Fibroblast of skin of left quadriceps (primary cell): ENCODE results near the gene ERRFI1.

Experiments
- DNase-seq, 2 experiments: peaks; one replicate each; pipeline ENCODE4 v3.0.0-alpha.2; 2013; ENCODE audit warnings: low read depth in 2 of 2

Gene ERRFI1

GRCh38 chr1:8004113-8004802 is 21.9 kb downstream of the ERRFI1 start:
- DNase-seq: no peak

GRCh38 chr1:8003438-8004112 is 22.5 kb downstream of the ERRFI1 start:
- DNase-seq: no peak

- no peak for DNase-seq
Measured at GRCh38 chr1:8002921-8003320, 23.2 kb downstream of the ERRFI1 start.

- no peak for DNase-seq
Measured at GRCh38 chr1:8002329-8002910, 23.7 kb downstream of the ERRFI1 start.

- no peak for DNase-seq
Measured at GRCh38 chr1:7995437-7995836, 30.7 kb downstream of the ERRFI1 start.

- DNase-seq: no peak
Measured at GRCh38 chr1:7994827-7995226, 31.3 kb downstream of the ERRFI1 start.

GRCh38 chr1:7993593-7994479 is 32.3 kb downstream of the ERRFI1 start:
- DNase-seq: peak; percentile 66 to 72

- no peak for DNase-seq
Measured at GRCh38 chr1:7992885-7993284, 33.2 kb downstream of the ERRFI1 start.

GRCh38 chr1:7991504-7992440 is 34.3 kb downstream of the ERRFI1 start:
- no peak for DNase-seq

- DNase-seq: no peak
Measured at GRCh38 chr1:7989762-7990428, 36.2 kb downstream of the ERRFI1 start.

GRCh38 chr1:7988576-7988975 is 37.5 kb downstream of the ERRFI1 start:
- DNase-seq: no peak

- no peak for DNase-seq
Measured at GRCh38 chr1:7987528-7987927, 38.6 kb downstream of the ERRFI1 start.

- no peak for DNase-seq
Measured at GRCh38 chr1:7985851-7986612, 40.1 kb downstream of the ERRFI1 start.

- no peak for DNase-seq
Measured at GRCh38 chr1:7984811-7985210, 41.3 kb downstream of the ERRFI1 start.

- DNase-seq: no peak
Measured at GRCh38 chr1:7983086-7983778, 42.9 kb downstream of the ERRFI1 start.

GRCh38 chr1:7980984-7981383 is 45.1 kb downstream of the ERRFI1 start:
- no peak for DNase-seq

- DNase-seq: peak in 1 of 2 experiments; percentile 23
Measured at GRCh38 chr1:7975212-7975865, 50.8 kb downstream of the ERRFI1 start.

GRCh38 chr1:7973086-7973485 is 53.0 kb downstream of the ERRFI1 start:
- DNase-seq: no peak

- no peak for DNase-seq
Measured at GRCh38 chr1:7972285-7972684, 53.8 kb downstream of the ERRFI1 start.
